HG02763 (cell line): Measurements from ENCODE around the gene GARRE1.
"Not testable (repeated sequence)": the region's sequence is repeated elsewhere in the genome, so short reads cannot be mapped to it uniquely, and the experiment has no call there.

ENCODE experiments used
- ATAC-seq: cut with Tn5 transposase; IDR thresholded peaks from one replicate; pipeline ENCODE4 v1.9.1; 2021; ENCODE audit warnings: mild to moderate bottlenecking, moderate library complexity; ENCODE audit not compliant: unreplicated experiment

The GARRE1 gene

GRCh38 chr19:34231439-34231838 is 22.9 kb upstream of the GARRE1 start:
- no peak for ATAC-seq

- no peak for ATAC-seq
Observed at GRCh38 chr19:34232566-34233481, 21.5 kb upstream of the GARRE1 start.

GRCh38 chr19:34235425-34235940 is 18.9 kb upstream of the GARRE1 start:
- ATAC-seq, result no peak

GRCh38 chr19:34236035-34236987 is 18.0 kb upstream of the GARRE1 start:
- no peak for ATAC-seq

- ATAC-seq, result no peak
Observed at GRCh38 chr19:34237283-34237682, 17.1 kb upstream of the GARRE1 start.

GRCh38 chr19:34237939-34238338 is 16.4 kb upstream of the GARRE1 start:
- ATAC-seq, result no peak

GRCh38 chr19:34241513-34242337 is 12.6 kb upstream of the GARRE1 start:
- ATAC-seq, result no peak

GRCh38 chr19:34243138-34243875 is 11.0 kb upstream of the GARRE1 start:
- not testable (repeated sequence) for ATAC-seq

- ATAC-seq, result no peak
Observed at GRCh38 chr19:34243876-34244578, 10.3 kb upstream of the GARRE1 start.

GRCh38 chr19:34244611-34245299 is 9.6 kb upstream of the GARRE1 start:
- ATAC-seq, result no peak

GRCh38 chr19:34246340-34246739 is 8.0 kb upstream of the GARRE1 start:
- no peak for ATAC-seq

GRCh38 chr19:34248941-34249340 is 5.4 kb upstream of the GARRE1 start:
- ATAC-seq, result no peak

- ATAC-seq, result not testable (repeated sequence)
Observed at GRCh38 chr19:34253167-34253566, 1.2 kb upstream of the GARRE1 start.

- not testable (repeated sequence) for ATAC-seq
Observed at GRCh38 chr19:34253681-34254045, 691 bp upstream of the GARRE1 start.

- ATAC-seq, result peak; percentile 60
Observed at GRCh38 chr19:34254698-34255432, 511 bp downstream of the GARRE1 start.

- ATAC-seq, result no peak
Observed at GRCh38 chr19:34255546-34255945, 1.2 kb downstream of the GARRE1 start.

GRCh38 chr19:34256835-34257558 is 2.6 kb downstream of the GARRE1 start:
- ATAC-seq, result no peak
